IMR-90 (cell line): Measurements from ENCODE around the gene ACCSL.

Experiments used
- CEBPB ChIP-seq: IDR thresholded peaks from 2 replicates; pipeline ENCODE4 v1.6.1; 2012; ENCODE audit warnings: low read depth, low read length, improper control_type of control experiment
- CHD1 ChIP-seq: IDR thresholded peaks from 2 replicates; pipeline ENCODE4 v1.6.1; 2012; ENCODE audit warnings: low read depth, low read length, improper control_type of control experiment
- MAFK ChIP-seq: IDR thresholded peaks from 2 replicates; pipeline ENCODE4 v1.6.1; 2012; ENCODE audit warnings: low read depth, low read length, improper control_type of control experiment
- MXI1 ChIP-seq: IDR thresholded peaks from 2 replicates; pipeline ENCODE4 v1.6.1; 2012; ENCODE audit warnings: low read depth, mild to moderate bottlenecking, low read length, moderate library complexity, borderline replicate concordance
- NFE2L2 ChIP-seq: fragments of 150-350 bp; IDR thresholded peaks from 2 replicates; pipeline ENCODE4 v1.6.1; 2016; ENCODE audit warnings: low read depth, mild to moderate bottlenecking, low read length
- POLR2A ChIP-seq: IDR thresholded peaks from 2 replicates; pipeline ENCODE4 v1.6.1; 2012; ENCODE audit warnings: mild to moderate bottlenecking, low read depth, low read length
- RAD21 ChIP-seq: IDR thresholded peaks from 2 replicates; pipeline ENCODE4 v1.6.1; 2012; ENCODE audit warnings: low read length, improper control_type of control experiment
- RCOR1 ChIP-seq: IDR thresholded peaks from 2 replicates; pipeline ENCODE4 v1.6.1; 2012; ENCODE audit warnings: mild to moderate bottlenecking, low read length, improper control_type of control experiment; ENCODE audit not compliant: insufficient replicate concordance
- RFX5 ChIP-seq: IDR thresholded peaks from 2 replicates; pipeline ENCODE4 v1.8.0; 2012; ENCODE audit warnings: low read depth, mild to moderate bottlenecking, low read length, moderate library complexity
- SMC3 ChIP-seq: fragments of 150-350 bp; IDR thresholded peaks from 2 replicates; pipeline ENCODE4 v1.6.1; 2016; ENCODE audit warnings: low read depth, mild to moderate bottlenecking, antibody characterized with exemption, low read length, moderate library complexity
- TF ChIP-seq, protein P1 (sequence below): conservative IDR thresholded peaks from 2 replicates; pipeline ENCODE4 v1.5.1; 2012; ENCODE audit warnings: mild to moderate bottlenecking, low read depth, low read length, improper control_type of control experiment
- TF ChIP-seq, protein P2 (sequence below): fragments of 150-350 bp; IDR thresholded peaks from 2 replicates; pipeline ENCODE4 v1.6.1; 2017; ENCODE audit warnings: mild to moderate bottlenecking, antibody characterized with exemption, low read length, low read depth
- TF ChIP-seq, protein P3 (sequence below): fragments of 150-350 bp; IDR thresholded peaks from 2 replicates; pipeline ENCODE4 v1.6.1; 2016; ENCODE audit warnings: low read depth, mild to moderate bottlenecking, low read length, moderate library complexity, borderline replicate concordance

DNA sequence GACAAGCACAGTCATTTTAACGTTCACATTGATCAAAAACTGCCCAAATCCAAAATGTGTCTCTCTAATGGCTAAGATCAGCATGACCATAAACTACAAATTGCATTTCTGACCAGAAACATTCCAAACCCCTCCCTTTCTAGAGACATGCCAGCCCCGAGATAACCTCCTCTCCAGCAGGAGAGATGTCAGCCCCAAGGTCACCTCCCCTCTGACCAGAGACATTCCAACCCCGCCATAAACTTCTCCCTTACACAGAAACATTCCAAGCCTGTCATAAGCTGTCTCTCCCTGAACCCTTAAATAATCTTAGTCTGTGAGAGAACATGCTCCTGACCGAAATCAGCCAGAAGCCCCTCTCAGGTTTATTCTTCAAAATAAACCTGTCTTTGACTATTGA is 41.1 kb downstream of the ACCSL start:
- TF ChIP-seq, protein P1, sequence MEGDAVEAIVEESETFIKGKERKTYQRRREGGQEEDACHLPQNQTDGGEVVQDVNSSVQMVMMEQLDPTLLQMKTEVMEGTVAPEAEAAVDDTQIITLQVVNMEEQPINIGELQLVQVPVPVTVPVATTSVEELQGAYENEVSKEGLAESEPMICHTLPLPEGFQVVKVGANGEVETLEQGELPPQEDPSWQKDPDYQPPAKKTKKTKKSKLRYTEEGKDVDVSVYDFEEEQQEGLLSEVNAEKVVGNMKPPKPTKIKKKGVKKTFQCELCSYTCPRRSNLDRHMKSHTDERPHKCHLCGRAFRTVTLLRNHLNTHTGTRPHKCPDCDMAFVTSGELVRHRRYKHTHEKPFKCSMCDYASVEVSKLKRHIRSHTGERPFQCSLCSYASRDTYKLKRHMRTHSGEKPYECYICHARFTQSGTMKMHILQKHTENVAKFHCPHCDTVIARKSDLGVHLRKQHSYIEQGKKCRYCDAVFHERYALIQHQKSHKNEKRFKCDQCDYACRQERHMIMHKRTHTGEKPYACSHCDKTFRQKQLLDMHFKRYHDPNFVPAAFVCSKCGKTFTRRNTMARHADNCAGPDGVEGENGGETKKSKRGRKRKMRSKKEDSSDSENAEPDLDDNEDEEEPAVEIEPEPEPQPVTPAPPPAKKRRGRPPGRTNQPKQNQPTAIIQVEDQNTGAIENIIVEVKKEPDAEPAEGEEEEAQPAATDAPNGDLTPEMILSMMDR, result no peak
- TF ChIP-seq SMC3 (no peak), POLR2A (no peak), MXI1 (no peak), RFX5 (no peak), RCOR1 (no peak), RAD21 (no peak), NFE2L2 (no peak), CHD1 (no peak), MAFK (no peak), CEBPB (no peak)
- TF ChIP-seq, protein P2, sequence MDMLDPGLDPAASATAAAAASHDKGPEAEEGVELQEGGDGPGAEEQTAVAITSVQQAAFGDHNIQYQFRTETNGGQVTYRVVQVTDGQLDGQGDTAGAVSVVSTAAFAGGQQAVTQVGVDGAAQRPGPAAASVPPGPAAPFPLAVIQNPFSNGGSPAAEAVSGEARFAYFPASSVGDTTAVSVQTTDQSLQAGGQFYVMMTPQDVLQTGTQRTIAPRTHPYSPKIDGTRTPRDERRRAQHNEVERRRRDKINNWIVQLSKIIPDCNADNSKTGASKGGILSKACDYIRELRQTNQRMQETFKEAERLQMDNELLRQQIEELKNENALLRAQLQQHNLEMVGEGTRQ, result no peak
- TF ChIP-seq, protein P3, sequence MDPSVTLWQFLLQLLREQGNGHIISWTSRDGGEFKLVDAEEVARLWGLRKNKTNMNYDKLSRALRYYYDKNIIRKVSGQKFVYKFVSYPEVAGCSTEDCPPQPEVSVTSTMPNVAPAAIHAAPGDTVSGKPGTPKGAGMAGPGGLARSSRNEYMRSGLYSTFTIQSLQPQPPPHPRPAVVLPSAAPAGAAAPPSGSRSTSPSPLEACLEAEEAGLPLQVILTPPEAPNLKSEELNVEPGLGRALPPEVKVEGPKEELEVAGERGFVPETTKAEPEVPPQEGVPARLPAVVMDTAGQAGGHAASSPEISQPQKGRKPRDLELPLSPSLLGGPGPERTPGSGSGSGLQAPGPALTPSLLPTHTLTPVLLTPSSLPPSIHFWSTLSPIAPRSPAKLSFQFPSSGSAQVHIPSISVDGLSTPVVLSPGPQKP, result no peak
